ENCODE measurements around the gene ANTXR2.

DNA sequence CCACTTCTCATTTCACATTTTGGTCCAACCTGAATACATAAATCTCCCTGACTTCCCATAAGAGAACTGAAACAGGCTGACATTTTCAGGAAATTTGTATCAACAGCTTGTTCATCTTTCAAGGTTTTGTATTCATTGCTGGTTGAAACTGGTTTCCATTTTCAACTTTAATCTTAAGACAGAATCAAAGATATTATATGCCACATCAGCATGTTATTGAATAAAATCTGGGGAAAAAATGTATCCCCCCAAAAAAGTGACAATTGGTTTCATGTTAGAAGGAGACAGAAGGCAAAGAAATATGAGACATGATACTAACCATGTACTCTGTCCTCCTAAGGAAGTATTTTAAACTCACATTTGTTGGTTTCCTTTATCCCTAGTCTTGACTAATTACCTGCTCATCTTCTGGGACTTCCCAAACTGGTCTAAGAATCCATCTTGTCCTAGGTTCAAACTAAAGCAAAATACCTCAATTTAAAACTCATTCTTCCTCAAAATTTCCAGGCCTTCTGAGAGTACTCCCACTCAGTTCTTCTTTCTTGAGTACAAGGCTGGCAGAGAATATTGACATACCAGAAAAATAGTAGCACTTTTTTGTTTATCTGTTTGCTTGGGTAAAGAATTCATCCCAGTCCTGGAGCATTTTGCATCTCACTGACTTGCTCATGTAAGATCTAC lies 3.1 kb upstream of the ANTXR2 start:
- TF ChIP-seq POLR2A (IDR thresholded peaks at IDR 0.05) = no peak
- TF ChIP-seq EP300 (IDR thresholded peaks at IDR 0.05) = no peak
